Measurements from ENCODE around the gene EYS.

Gene EYS

DNA sequence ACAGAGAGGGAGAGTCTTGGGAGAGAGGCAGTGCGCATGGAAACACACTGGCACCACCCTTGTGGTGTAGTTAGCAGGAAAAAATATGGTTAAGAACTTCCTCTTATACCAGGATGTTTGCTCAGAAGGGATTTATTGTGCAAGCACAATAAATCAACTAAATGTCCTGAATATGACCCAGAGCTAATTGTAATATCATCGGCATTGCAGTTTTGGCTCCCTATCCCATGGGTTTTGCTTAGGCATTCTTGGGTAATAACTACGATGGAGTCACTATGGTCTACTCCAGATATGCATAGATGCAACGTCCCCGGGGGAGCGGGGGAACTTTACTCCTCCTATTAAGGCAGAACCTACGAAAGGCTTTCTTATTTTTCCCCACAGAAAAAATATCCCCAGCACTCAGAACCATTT, 751.6 kb downstream of the EYS start:
- no peak for DNase-seq (ENCODE audit: low read depth)

- no peak for DNase-seq (ENCODE audit: low read depth)
Observed at GRCh38 chr6:64949257-64949656, 757.8 kb downstream of the EYS start.

GRCh38 chr6:64948261-64948660, 758.8 kb downstream of the EYS start:
- DNase-seq (ENCODE audit: low read depth): no peak

DNA sequence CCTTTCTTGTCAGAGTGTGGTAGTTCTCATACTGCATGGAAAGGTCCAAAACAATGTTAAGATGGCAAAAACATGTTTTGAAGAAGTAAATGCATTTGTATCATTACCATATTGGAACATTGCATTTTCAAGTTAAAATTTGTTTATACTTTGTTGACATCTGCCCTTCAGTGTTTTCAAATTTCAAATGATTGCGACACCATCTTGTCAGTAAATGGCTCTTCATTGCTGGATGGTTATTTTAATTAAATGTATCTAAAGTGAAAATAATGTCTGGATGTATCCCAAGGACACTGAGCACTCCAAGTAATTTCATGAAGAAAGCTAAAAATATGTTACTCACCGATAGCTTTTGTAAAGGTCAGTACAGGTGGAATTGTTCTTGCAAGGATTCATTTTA, 761.6 kb downstream of the EYS start:
- no peak for DNase-seq (ENCODE audit: low read depth)

DNA sequence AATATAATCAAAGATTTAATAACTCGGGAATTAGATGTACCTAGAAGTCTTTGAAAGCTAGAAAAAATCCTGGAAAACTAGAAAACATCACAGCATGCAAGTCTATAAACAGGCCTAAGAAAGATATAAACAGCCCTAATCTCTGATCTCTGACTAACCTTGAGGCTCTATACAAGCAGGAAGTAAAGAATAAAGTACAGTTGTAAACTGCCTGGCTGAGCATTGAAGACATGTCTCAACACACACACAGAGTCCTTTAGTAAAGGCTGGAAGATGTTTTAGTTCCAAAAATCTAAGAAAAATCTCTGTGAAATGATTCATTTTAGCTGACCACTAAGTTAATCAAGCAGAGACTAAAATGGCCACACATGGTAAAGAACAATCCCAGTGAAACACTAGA, 774.5 kb downstream of the EYS start:
- no peak for DNase-seq (ENCODE audit: low read depth)

- no peak for DNase-seq (ENCODE audit: low read depth)
Observed at GRCh38 chr6:64930681-64931080, 776.3 kb downstream of the EYS start.

DNA sequence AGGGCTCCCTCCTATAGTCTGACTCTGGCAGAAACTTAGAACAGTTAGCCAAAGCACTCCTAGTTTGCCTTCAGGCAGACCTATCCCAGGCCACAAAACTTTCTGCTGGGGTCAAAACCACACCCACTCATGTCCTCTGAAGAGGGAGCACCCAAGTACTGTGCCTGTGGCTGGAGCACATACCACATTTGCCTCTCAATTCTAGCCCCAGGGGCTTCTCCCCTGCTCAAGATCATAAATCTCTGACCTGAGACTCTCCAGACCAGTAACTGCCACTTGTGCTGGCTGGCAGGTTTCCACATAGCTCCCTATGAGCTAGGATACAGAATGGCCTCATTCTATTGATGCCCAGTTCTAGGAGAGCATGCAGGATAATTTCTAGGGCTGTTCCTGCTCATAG, 781.0 kb downstream of the EYS start:
- DNase-seq (ENCODE audit: low read depth): no peak

GRCh38 chr6:64920257-64920656, 786.8 kb downstream of the EYS start:
- no peak for DNase-seq (ENCODE audit: low read depth)

GRCh38 chr6:64914124-64914523, 792.9 kb downstream of the EYS start:
- no peak for DNase-seq (ENCODE audit: low read depth)

DNA sequence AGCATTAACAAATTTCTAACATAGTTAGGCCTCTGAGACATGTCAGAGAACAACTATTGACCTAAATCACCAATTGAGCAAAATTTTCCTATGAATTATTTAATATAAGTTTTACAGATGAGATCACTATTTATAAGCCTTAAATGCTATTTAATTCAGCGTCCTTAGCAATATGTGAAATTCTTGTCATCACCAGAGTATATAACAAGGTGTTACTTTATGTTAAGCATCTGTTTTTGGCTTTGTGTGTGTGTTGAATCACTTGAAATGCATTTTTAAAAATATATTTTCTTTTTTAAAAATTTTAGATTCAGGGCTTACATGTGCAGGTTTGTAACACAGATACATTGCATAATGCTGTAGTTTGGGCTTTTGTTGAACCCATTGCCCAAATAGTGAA, 794.1 kb downstream of the EYS start:
- DNase-seq (ENCODE audit: low read depth): no peak

DNA sequence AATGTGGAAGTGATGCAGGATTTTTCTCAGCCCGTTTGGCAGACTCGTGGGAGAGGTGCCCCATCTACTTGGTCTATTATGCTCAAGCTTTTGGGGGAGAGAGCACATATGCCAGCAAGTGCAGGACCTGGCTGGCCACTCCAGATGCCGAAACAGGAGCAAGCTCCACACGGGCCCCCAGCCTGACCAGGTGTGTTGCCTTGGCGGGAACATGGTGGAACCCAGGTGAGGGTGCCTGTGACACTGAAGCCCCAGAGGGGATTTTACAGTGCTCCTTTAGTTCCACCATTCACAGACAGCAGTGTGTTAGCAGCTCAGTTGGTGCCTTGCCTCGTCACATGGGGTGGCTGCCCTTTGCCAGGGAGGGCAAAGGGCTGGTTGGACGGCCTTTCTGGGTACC, 798.9 kb downstream of the EYS start:
- DNase-seq (ENCODE audit: low read depth): no peak

DNA sequence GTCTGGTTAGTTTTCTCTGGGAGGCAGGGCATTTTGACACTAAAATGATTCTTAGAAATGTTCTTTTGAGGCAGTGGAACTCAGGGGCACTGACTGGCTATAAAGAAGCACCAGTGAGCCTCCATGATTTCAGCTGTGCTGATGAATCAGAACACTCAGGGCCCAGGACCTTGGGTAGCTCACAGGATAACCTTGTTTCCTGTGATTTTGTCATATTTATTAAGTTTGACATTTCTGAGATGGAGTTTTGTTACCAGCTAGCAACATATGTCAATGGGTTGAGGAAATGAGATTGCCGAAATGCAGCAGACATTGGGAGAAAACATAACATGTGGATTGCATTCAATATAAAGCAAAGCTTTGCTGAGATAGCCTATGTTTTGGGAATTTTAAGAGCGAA, 802.4 kb downstream of the EYS start:
- no peak for DNase-seq (ENCODE audit: low read depth)

DNA sequence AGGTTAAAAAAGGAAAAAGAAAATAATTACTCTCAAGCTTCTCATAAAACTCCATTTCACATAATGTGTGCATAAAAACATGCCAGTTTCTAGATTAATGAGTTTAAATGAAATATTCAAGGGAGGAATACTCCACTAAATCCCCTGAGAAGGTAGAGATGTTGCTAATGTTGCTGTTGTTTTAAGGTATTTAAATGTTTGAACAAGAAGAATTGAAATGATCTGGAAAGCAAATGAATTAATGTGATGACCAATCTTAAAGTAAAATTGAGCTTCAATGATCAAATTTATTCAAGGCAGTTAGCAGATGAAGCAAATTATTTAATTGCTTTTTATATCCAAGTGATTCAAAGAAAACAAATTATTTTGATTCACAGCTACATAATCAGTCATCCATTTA, 804.4 kb downstream of the EYS start:
- no peak for DNase-seq (ENCODE audit: low read depth)

DNA sequence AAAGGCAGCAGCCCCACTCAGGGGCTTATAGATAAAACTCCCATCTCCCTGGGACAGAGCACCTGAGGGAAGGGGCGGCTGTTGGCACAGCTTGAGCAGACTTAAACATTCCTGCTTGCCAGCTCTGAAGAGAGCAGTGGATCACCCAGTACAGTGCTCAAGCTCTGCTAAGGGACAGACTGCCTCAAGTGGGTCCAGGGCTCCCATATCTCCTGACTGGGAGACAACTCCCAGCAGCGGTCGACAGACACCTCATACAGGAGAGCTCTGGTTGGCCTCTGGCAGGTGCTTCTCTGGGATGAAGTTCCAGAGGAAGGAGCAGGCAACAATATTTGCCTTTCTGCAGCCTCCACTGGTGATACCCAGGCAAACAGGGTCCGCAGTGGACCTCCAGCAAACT, 810.1 kb downstream of the EYS start:
- DNase-seq (ENCODE audit: low read depth): no peak

GRCh38 chr6:64895945-64896344, 811.1 kb downstream of the EYS start:
- DNase-seq (ENCODE audit: low read depth): no peak

DNA sequence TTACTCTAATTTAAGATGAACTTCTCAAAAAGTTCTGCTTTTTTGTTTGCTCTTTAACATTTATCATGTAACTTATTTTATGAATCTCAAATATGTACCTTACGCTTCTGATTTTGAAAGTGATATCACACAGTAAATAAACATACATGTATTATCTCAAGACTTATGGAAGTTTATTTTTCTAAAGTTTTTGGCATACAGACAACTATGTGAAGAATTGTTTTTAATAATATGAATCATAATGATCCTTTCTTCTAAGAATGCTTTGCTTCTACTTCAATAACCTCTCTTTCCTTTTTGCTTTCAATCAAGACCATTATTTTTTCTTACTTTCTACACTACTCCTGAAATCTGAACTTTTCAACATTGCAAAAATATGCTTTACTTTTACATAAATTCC, 816.4 kb downstream of the EYS start:
- no peak for DNase-seq (ENCODE audit: low read depth)

DNA sequence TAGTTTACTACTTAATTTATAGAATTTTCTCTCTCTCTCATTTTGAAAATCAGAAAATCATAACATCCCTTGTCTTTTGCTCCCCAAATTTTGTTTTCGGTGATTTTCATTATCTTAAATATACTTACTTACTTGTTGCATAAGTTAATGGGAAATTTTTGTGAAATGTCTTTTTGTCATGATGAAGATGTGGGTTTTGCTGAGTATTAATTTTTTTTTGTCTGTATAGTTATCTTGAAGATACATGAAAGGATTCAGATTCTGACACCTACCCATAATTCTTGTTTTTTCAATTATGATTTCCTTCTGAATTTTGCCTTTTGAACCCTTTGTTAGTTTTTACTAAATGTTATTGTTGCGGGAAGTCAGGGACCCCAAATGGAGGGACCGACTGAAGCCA, 817.9 kb downstream of the EYS start:
- DNase-seq (ENCODE audit: low read depth): no peak

DNA sequence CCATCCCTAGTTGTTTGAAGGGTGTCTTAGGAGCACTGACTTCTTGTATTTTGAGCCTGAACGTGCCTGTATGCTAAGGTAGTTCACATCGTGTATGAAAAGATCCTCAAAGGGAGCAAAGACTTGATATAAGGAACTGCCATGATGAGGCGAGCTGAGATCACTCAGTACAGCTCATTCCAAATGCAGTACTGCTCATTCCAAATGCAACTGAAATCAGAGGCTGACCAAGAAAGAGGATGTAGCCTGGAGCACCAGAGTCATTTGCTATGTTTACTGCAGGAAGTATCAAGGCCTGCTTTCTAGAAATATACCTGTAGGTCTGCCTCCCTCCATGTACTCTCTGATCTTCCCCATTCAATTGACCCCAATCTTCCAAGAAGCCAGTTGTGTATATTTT, 832.2 kb downstream of the EYS start:
- DNase-seq (ENCODE audit: low read depth): no peak

DNA sequence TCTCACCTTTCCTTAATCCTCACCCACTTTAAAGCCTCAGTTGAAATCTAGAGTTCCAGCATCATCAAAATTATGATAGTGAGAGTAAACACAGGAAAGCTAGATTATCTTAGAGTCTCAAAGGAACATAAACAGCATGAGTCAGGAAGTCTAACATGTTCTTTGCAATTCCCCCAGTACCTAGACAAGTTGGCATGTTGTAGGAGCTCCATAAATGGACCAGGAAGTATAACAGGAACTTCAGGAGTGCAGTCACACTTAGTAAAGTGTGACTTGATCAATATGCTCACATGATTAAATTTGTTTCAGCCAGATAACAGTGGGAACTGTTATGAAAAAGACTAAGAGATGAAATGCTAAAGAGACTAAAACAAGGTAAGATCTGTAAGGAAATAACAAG, 834.4 kb downstream of the EYS start:
- DNase-seq (ENCODE audit: low read depth): no peak

DNA sequence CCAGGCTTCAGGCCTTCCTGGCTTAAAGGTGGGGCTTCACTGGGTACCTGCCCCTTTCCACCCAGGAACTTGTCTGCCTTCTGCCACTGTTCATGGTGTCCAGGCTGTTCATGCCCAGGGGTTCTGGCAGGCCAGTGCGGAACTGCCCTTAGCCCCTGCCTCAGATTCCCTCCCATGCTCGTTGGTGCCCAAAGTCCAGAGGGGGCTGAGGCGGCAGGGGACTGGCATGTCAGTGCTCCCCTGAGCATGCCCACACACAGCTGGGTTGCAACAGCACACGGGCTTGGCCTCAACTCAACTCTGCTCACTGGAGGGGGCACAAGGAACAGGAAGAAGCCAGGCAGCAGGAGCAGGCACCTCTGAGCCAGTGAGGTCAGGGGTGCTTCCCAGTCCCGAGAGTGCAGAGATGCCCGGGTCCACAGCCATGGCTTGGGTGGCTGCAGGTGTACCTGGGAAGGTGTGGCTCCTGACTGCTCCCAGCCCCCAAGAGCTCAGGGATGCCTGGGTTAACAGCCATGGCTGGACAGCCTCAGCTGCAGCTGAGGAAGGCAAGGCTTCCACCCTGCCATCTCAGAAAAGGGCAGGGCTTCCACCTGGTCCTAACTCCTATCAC, 845.9 kb downstream of the EYS start:
- DNase-seq (ENCODE audit: low read depth): no peak

DNA sequence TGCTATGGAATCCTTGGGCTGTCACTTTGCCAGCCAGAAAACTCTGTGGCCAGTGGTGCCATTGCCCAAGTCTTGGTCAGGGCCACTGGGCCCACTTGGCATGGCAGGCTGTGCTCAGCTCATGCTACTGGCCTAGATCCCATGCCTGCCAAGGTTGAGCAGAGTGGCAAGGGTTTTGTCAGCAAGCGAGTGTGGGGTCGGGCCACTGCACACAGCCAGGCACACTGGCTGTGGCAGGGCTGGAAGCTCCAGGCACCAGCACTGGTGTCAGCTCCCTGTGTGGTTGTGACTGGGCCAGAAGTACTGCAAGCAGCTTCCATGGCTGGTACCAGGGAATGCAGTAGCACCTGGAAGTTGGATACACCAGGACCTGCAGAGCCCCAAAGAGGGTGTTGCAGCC, 846.8 kb downstream of the EYS start:
- no peak for DNase-seq (ENCODE audit: low read depth)

- DNase-seq (ENCODE audit: low read depth): no peak
Observed at GRCh38 chr6:64850121-64850520, 856.9 kb downstream of the EYS start.

- no peak for DNase-seq (ENCODE audit: low read depth)
Observed at GRCh38 chr6:64848467-64848866, 858.6 kb downstream of the EYS start.

- no peak for DNase-seq (ENCODE audit: low read depth)
Observed at GRCh38 chr6:64847396-64847795, 859.6 kb downstream of the EYS start.

DNA sequence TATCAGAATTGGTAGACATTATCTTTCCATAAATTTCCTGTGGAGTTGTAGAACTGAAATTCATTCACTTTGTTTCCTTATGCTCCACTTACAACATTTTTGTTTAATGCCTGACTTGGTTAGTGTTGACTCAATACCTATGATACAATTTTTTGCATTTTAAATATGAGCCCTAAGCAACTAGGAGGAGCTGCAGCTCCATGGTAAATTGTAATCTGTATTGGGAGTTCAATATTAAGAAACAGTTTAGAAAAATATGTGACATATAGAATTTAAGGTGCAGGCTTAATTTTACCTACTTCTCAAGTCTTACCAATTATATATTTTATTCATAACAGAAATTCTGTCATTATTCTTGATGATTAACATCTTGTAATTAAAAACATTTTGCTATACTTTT, 868.3 kb downstream of the EYS start:
- no peak for DNase-seq (ENCODE audit: low read depth)

Measured in stimulated activated CD8-positive, alpha-beta memory T cell treated with anti-CD3 and anti-CD28 coated beads, Interleukin-15, amount 100 ng/mL, for 24 hours (primary cell).